Activated T-cell treated with anti-CD3 and anti-CD28 coated beads, Interleukin-2, amount 50 U/mL, for 1 hour (primary cell): ENCODE data around the gene MAN2A2.
"Not testable (repeated sequence)": the region's sequence is repeated elsewhere in the genome, so short reads cannot be mapped to it uniquely, and the experiment has no call there.

Source experiments
- DNase-seq: peaks from one replicate; pipeline ENCODE4 v3.0.0-alpha.2; 2020

Gene MAN2A2

GRCh38 chr15:90905306-90906180 lies 2.4 kb downstream of the MAN2A2 start:
- DNase-seq, result no peak

- no peak for DNase-seq
These were observed 3.2 kb downstream of the MAN2A2 start for GRCh38 chr15:90906181-90906849.

- DNase-seq, result no peak
These were observed 4.1 kb downstream of the MAN2A2 start for GRCh38 chr15:90907051-90907660.

- DNase-seq, result no peak
These were observed 4.9 kb downstream of the MAN2A2 start for GRCh38 chr15:90907838-90908507.

GRCh38 chr15:90909449-90909848 lies 6.3 kb downstream of the MAN2A2 start:
- not testable (repeated sequence) for DNase-seq

- DNase-seq, result no peak
These were observed 6.9 kb downstream of the MAN2A2 start for GRCh38 chr15:90909976-90910375.

GRCh38 chr15:90910441-90911301 lies 7.6 kb downstream of the MAN2A2 start:
- no peak for DNase-seq

GRCh38 chr15:90911302-90911623 lies 8.2 kb downstream of the MAN2A2 start:
- no peak for DNase-seq

GRCh38 chr15:90911906-90912769 lies 9.0 kb downstream of the MAN2A2 start:
- DNase-seq, result no peak

GRCh38 chr15:90912770-90913075 lies 9.6 kb downstream of the MAN2A2 start:
- DNase-seq, result no peak

- DNase-seq, result no peak
These were observed 10.4 kb downstream of the MAN2A2 start for GRCh38 chr15:90913398-90913944.

GRCh38 chr15:90914305-90915080 lies 11.4 kb downstream of the MAN2A2 start:
- DNase-seq, result no peak

- DNase-seq, result no peak
These were observed 12.2 kb downstream of the MAN2A2 start for GRCh38 chr15:90915216-90915807.

GRCh38 chr15:90915808-90916440 lies 12.8 kb downstream of the MAN2A2 start:
- no peak for DNase-seq

GRCh38 chr15:90916461-90916860 lies 13.4 kb downstream of the MAN2A2 start:
- DNase-seq, result no peak

- no peak for DNase-seq
These were observed 14.5 kb downstream of the MAN2A2 start for GRCh38 chr15:90917569-90917968.

GRCh38 chr15:90918034-90918788 lies 15.1 kb downstream of the MAN2A2 start:
- DNase-seq, result no peak

GRCh38 chr15:90918835-90919234 lies 15.7 kb downstream of the MAN2A2 start:
- DNase-seq, result no peak

- DNase-seq, result no peak
These were observed 18.8 kb downstream of the MAN2A2 start for GRCh38 chr15:90921887-90922286.
